ENCODE results near the gene TOMM40L. TPM values are rescaled to one million over a fixed set of nuclear protein-coding genes. Genes with fewer than 3 reads are reported as not detected.
A peak's percentile ranks its signal among the peaks of the same experiment; 100 is the strongest.

TOMM40L gene
- total and polyA plus RNA-seq, 2 donors (not counting 1 experiment from before 2014, with no cell fraction given), result 11.1 to 11.7 TPM

GRCh38 chr1:161209790-161210409 is 16.0 kb upstream of the TOMM40L start:
- Histone ChIP-seq H3K4me3 (replicated peaks in 1 of 4; ENCODE audit: control extremely low read depth in 1 of 4, insufficient read depth in 1 of 4, low read depth in 3 of 4, low read length in 4 of 4) (no peak overlapping the region), H3K9me3 (ENCODE audit: control insufficient read depth, insufficient read depth, low read depth, low read length) (no peaks in the 10 kb centered on the region), H4K20me1 (ENCODE audit: control insufficient read depth, extremely low read depth, insufficient read depth, low read length) (no peaks in the 10 kb centered on the region), H3K79me2 (ENCODE audit: control insufficient read depth, insufficient read depth, low read length) (peaks cover 4% of the 10 kb centered on the region), H3K27ac (ENCODE audit: insufficient read depth, low read length) (no peak overlapping the region), H3K9ac (ENCODE audit: insufficient read depth, low read length) (no peak overlapping the region), H3K27me3 (ENCODE audit: control insufficient read depth, insufficient read depth, low read length) (no peaks in the 10 kb centered on the region), H3K36me3 (ENCODE audit: control insufficient read depth, insufficient read depth, low read length) (peaks cover 21% of the 10 kb centered on the region), H3K4me2 (ENCODE audit: extremely low read depth, insufficient read depth, low read length) (no peak overlapping the region), H2AFZ (ENCODE audit: low read length) (no peak overlapping the region), H3K4me1 (ENCODE audit: control insufficient read depth, extremely low read depth, insufficient read depth, low read length) (peaks cover 8% of the 10 kb centered on the region)
- DNase-seq (ENCODE audit: low read depth in 2 of 2), result peak; percentile 55 to 70
- TF ChIP-seq, protein P1, sequence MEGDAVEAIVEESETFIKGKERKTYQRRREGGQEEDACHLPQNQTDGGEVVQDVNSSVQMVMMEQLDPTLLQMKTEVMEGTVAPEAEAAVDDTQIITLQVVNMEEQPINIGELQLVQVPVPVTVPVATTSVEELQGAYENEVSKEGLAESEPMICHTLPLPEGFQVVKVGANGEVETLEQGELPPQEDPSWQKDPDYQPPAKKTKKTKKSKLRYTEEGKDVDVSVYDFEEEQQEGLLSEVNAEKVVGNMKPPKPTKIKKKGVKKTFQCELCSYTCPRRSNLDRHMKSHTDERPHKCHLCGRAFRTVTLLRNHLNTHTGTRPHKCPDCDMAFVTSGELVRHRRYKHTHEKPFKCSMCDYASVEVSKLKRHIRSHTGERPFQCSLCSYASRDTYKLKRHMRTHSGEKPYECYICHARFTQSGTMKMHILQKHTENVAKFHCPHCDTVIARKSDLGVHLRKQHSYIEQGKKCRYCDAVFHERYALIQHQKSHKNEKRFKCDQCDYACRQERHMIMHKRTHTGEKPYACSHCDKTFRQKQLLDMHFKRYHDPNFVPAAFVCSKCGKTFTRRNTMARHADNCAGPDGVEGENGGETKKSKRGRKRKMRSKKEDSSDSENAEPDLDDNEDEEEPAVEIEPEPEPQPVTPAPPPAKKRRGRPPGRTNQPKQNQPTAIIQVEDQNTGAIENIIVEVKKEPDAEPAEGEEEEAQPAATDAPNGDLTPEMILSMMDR (conservative IDR thresholded peaks at IDR 0.05 in 1 of 2, IDR thresholded peaks at IDR 0.05 in 1 of 2; ENCODE audit: low read depth in 1 of 2, low read length in 2 of 2), result peak; percentile 95
- no peak for TF ChIP-seq EZH2 (IDR thresholded peaks at IDR 0.05; ENCODE audit: low read length, missing control alignments)

- H3K9ac ChIP-seq (ENCODE audit: insufficient read depth, low read length), result no peak overlapping the region
- H3K4me3 ChIP-seq (replicated peaks in 1 of 4; ENCODE audit: control extremely low read depth in 1 of 4, insufficient read depth in 1 of 4, low read depth in 3 of 4, low read length in 4 of 4), result no peak overlapping the region
- no peaks in the 10 kb centered on the region for H3K9me3 ChIP-seq (ENCODE audit: control insufficient read depth, insufficient read depth, low read depth, low read length)
- no peaks in the 10 kb centered on the region for H3K27me3 ChIP-seq (ENCODE audit: control insufficient read depth, insufficient read depth, low read length)
- H2AFZ ChIP-seq (ENCODE audit: low read length), result no peak overlapping the region
- peaks cover 12% of the 10 kb centered on the region for H3K36me3 ChIP-seq (ENCODE audit: control insufficient read depth, insufficient read depth, low read length)
- no peak overlapping the region for H3K4me2 ChIP-seq (ENCODE audit: extremely low read depth, insufficient read depth, low read length)
- no peak for DNase-seq (ENCODE audit: low read depth in 2 of 2)
- peaks cover 14% of the 10 kb centered on the region for H3K4me1 ChIP-seq (ENCODE audit: control insufficient read depth, extremely low read depth, insufficient read depth, low read length)
- no peaks in the 10 kb centered on the region for H3K79me2 ChIP-seq (ENCODE audit: control insufficient read depth, insufficient read depth, low read length)
- TF ChIP-seq EZH2 (IDR thresholded peaks at IDR 0.05; ENCODE audit: low read length, missing control alignments), result no peak
- TF ChIP-seq, protein P1 (conservative IDR thresholded peaks at IDR 0.05 in 1 of 2, IDR thresholded peaks at IDR 0.05 in 1 of 2; ENCODE audit: low read depth in 1 of 2, low read length in 2 of 2), result no peak
- no peaks in the 10 kb centered on the region for H4K20me1 ChIP-seq (ENCODE audit: control insufficient read depth, extremely low read depth, insufficient read depth, low read length)
- H3K27ac ChIP-seq (ENCODE audit: insufficient read depth, low read length), result no peak overlapping the region
These were observed 11.5 kb upstream of the TOMM40L start for GRCh38 chr1:161214369-161214768.

DNA sequence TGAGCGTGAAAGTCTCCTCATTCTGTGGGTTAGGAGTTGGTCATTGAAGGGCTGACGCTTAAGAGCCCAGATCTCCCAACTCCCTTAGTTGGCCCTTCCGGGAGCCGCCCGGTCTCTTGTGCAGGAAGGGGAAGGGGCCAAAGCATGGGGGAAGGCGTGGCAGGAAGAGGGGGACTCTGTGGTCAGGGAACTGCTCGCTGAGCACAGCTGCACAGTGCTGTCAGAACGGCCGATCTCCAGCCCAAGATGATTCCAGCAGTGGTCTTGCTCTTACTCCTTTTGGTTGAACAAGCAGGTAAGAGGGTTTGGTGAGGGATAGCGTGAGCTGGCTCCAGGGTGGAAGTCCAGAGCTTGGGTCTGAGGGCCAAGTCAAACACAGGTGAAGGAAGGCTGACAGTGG is 10.8 kb upstream of the TOMM40L start, which contains the start of gene FCER1G:
Gene FCER1G, plus strand, starts transcription at position 220 of the 400 bp plus-strand sequence. Its CDS starts 27 bp downstream, at position 247.
- Histone ChIP-seq H3K4me1 (ENCODE audit: control insufficient read depth, extremely low read depth, insufficient read depth, low read length) (peaks cover 14% of the 10 kb centered on the region), H3K36me3 (ENCODE audit: control insufficient read depth, insufficient read depth, low read length) (peaks cover 12% of the 10 kb centered on the region), H2AFZ (ENCODE audit: low read length) (no peak within 1 kb of the TSS), H3K9ac (ENCODE audit: insufficient read depth, low read length) (no peak within 1 kb of the TSS), H3K27me3 (ENCODE audit: control insufficient read depth, insufficient read depth, low read length) (no peaks in the 10 kb centered on the region), H3K27ac (ENCODE audit: insufficient read depth, low read length) (no peak within 1 kb of the TSS), H3K9me3 (ENCODE audit: control insufficient read depth, insufficient read depth, low read depth, low read length) (no peaks in the 10 kb centered on the region), H3K4me2 (ENCODE audit: extremely low read depth, insufficient read depth, low read length) (no peak within 1 kb of the TSS), H3K79me2 (ENCODE audit: control insufficient read depth, insufficient read depth, low read length) (no peaks in the 10 kb centered on the region), H4K20me1 (ENCODE audit: control insufficient read depth, extremely low read depth, insufficient read depth, low read length) (no peaks in the 10 kb centered on the region), H3K4me3 (replicated peaks in 1 of 4; ENCODE audit: control extremely low read depth in 1 of 4, insufficient read depth in 1 of 4, low read depth in 3 of 4, low read length in 4 of 4) (no peak within 1 kb of the TSS)
- TF ChIP-seq, protein P1 (conservative IDR thresholded peaks at IDR 0.05 in 1 of 2, IDR thresholded peaks at IDR 0.05 in 1 of 2; ENCODE audit: low read depth in 1 of 2, low read length in 2 of 2), result no peak
- TF ChIP-seq EZH2 (IDR thresholded peaks at IDR 0.05; ENCODE audit: low read length, missing control alignments), result no peak
- DNase-seq (ENCODE audit: low read depth in 2 of 2), result no peak
